ENCODE results near the gene C6orf132.

Gene C6orf132

DNA sequence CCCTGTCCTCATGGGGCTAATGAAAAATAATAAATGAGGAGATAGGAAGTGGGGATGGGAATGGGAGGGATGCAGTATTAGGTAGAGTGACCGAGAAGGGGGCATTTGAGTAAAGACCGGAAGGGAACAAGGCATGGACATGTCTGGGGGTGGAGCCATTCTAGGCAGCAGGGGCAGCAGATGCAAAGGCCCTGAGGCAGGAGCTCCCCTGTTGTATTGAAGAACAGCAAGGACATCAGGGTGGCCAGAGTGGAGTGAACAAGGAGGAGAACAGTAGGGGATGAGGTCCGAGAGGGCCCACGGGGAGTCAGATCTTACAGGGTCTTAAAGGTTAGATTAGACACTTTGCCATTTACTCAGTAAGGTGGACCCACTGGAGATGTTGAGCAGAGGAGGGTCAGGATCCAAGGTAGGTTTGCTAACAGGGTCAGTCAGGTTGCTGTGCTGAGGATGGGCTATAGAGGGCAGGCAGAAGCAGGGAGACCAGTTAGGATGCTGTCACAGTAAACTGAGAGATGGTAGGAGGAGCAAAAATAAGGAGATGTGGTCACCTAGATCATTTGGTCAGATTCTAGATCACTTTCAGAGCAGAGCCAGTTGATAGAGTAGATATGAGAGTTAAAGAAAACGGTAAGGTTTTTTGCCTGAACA lies 73.4 kb downstream of the C6orf132 start:
- H3K4me3 ChIP-seq (ENCODE audit: low read depth, low read length) = no peak overlapping the region
- ChIA-PET POLR2A (no interaction called here), CTCF (interaction anchor here (1.3 to 1.8 kb wide), 2 partner anchors 162 to 479 kb away, joined by 4 to 5 read pairs; no protein-coding TSS in a partner anchor)
- H3K4me1 ChIP-seq (ENCODE audit: control insufficient read depth, insufficient read depth, low read length) = no peaks in the 10 kb centered on the region
- H3K9me3 ChIP-seq (ENCODE audit: control insufficient read depth, insufficient read depth, low read depth, low read length) = no peaks in the 10 kb centered on the region
- TF ChIP-seq ZNF623 (tag by site-specific recombination; IDR thresholded peaks at IDR 0.05) (peak; percentile 92), ZNF843 (tag by site-specific recombination; IDR thresholded peaks at IDR 0.05) (no peak), ZNF621 (tag by site-specific recombination; IDR thresholded peaks at IDR 0.05) (no peak), MYNN (tag by site-specific recombination; IDR thresholded peaks at IDR 0.05; ENCODE audit: borderline replicate concordance) (no peak)
- H3K27ac ChIP-seq (ENCODE audit: extremely low read depth, low read depth, low read length) = no peak overlapping the region
- H3K36me3 ChIP-seq (ENCODE audit: control insufficient read depth in 2 of 2, insufficient read depth in 1 of 2, low read length in 2 of 2) = peaks cover 41 to 81% of the 10 kb centered on the region in 2 experiments

GRCh38 chr6:42068173-42068572 lies 74.2 kb downstream of the C6orf132 start:
- no peaks in the 10 kb centered on the region for H3K4me1 ChIP-seq (ENCODE audit: control insufficient read depth, insufficient read depth, low read length)
- ChIA-PET POLR2A (interaction anchor here (1.0 kb wide), 1 partner anchor 126 kb away, joined by 5 read pairs; no protein-coding TSS in a partner anchor), CTCF (interaction anchor here (0.7 to 1.8 kb wide), 5 partner anchors 24 to 480 kb away, joined by 3 to 5 read pairs (median 3); no protein-coding TSS in a partner anchor)
- TF ChIP-seq ZNF76 (tag by site-specific recombination; IDR thresholded peaks at IDR 0.05; ENCODE audit: borderline replicate concordance, low read depth) (no peak), ZNF155 (tag by site-specific recombination; IDR thresholded peaks at IDR 0.05) (no peak), SCRT2 (tag by site-specific recombination; IDR thresholded peaks at IDR 0.05) (no peak), HOXC10 (CRISPR knock-in tag; IDR thresholded peaks at IDR 0.05) (no peak)
- TF ChIP-seq, protein P1, sequence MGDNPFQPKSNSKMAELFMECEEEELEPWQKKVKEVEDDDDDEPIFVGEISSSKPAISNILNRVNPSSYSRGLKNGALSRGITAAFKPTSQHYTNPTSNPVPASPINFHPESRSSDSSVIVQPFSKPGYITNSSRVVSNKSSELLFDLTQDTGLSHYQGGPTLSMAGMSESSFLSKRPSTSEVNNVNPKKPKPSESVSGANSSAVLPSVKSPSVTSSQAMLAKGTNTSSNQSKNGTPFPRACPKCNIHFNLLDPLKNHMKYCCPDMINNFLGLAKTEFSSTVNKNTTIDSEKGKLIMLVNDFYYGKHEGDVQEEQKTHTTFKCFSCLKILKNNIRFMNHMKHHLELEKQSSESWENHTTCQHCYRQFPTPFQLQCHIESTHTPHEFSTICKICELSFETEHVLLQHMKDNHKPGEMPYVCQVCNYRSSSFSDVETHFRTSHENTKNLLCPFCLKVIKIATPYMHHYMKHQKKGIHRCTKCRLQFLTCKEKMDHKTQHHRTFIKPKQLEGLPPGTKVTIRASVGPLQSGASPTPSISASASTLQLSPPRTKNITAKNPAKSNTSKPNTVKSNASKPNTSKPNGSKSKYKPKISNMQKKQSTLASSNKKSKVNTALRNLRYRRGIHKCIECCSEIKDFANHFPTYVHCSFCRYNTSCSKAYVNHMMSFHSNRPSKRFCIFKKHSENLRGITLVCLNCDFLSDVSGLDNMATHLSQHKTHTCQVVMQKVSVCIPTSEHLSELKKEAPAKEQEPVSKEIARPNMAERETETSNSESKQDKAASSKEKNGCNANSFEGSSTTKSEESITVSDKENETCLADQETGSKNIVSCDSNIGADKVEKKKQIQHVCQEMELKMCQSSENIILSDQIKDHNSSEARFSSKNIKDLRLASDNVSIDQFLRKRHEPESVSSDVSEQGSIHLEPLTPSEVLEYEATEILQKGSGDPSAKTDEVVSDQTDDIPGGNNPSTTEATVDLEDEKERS (tag by site-specific recombination; IDR thresholded peaks at IDR 0.05) = no peak
- TF ChIP-seq, protein P2, sequence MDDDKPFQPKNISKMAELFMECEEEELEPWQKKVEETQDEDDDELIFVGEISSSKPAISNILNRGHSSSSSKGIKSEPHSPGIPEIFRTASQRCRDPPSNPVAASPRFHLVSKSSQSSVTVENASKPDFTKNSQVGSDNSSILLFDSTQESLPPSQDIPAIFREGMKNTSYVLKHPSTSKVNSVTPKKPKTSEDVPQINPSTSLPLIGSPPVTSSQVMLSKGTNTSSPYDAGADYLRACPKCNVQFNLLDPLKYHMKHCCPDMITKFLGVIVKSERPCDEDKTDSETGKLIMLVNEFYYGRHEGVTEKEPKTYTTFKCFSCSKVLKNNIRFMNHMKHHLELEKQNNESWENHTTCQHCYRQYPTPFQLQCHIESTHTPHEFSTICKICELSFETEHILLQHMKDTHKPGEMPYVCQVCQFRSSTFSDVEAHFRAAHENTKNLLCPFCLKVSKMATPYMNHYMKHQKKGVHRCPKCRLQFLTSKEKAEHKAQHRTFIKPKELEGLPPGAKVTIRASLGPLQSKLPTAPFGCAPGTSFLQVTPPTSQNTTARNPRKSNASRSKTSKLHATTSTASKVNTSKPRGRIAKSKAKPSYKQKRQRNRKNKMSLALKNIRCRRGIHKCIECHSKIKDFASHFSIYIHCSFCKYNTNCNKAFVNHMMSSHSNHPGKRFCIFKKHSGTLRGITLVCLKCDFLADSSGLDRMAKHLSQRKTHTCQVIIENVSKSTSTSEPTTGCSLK (tag by site-specific recombination; IDR thresholded peaks at IDR 0.05) = no peak
- peaks cover 46 to 80% of the 10 kb centered on the region in 2 experiments for H3K36me3 ChIP-seq (ENCODE audit: control insufficient read depth in 2 of 2, insufficient read depth in 1 of 2, low read length in 2 of 2)
- no peaks in the 10 kb centered on the region for H3K9me3 ChIP-seq (ENCODE audit: control insufficient read depth, insufficient read depth, low read depth, low read length)
- no peak overlapping the region for H3K27ac ChIP-seq (ENCODE audit: extremely low read depth, low read depth, low read length)
- no peak overlapping the region for H3K4me3 ChIP-seq (ENCODE audit: low read depth, low read length)

DNA sequence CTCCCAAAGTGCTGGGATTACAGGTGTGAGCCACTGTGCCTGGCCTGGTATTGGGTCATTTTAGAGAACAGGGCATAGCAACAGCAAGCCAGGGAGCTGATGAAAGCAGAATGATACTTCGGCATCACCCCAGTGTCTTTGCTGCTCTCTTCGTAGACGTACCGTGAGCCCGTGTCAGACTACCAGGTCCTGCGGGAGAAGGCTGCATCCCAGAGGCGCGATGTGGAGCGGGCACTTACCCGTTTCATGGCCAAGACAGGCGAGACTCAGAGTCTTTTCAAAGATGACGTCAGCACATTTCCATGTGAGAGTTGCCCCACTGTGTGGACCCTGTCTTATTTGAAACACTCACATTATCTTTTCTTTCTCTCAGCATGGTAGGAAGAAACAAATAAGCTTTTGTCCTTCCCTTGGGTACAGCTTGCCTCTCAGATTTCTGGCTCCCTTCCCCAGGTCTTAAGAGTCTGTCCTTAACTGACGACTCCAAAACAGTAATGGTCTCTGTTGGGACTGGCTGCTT lies 76.2 kb downstream of the C6orf132 start:
- Histone ChIP-seq H3K9me3 (ENCODE audit: control insufficient read depth, insufficient read depth, low read depth, low read length) (no peaks in the 10 kb centered on the region), H3K27ac (ENCODE audit: extremely low read depth, low read depth, low read length) (no peak overlapping the region), H3K4me1 (ENCODE audit: control insufficient read depth, insufficient read depth, low read length) (no peaks in the 10 kb centered on the region), H3K4me3 (ENCODE audit: low read depth, low read length) (no peak overlapping the region), H3K36me3 (ENCODE audit: control insufficient read depth in 2 of 2, insufficient read depth in 1 of 2, low read length in 2 of 2) (peaks cover 53 to 81% of the 10 kb centered on the region in 2 experiments)
- no peak for TF ChIP-seq ZNF416 (tag by site-specific recombination; IDR thresholded peaks at IDR 0.05)
- no peak for TF ChIP-seq ZNF791 (tag by site-specific recombination; IDR thresholded peaks at IDR 0.05)
- no peak for TF ChIP-seq ZBTB48 (tag by site-specific recombination; IDR thresholded peaks at IDR 0.05)
- TF ChIP-seq ZNF37A (tag by site-specific recombination; IDR thresholded peaks at IDR 0.05) = no peak
- ChIA-PET POLR2A (no interaction called here), CTCF (interaction anchor here (0.6 to 1.3 kb wide), 4 partner anchors 8 to 242 kb away, joined by 3 to 4 read pairs (median 3); no protein-coding TSS in a partner anchor)
